ENCODE measurements around the gene CARD16. TPM values are rescaled to one million over a fixed set of nuclear protein-coding genes. Genes with fewer than 3 reads are reported as not detected.

The CARD16 gene
- total RNA-seq: 25.1 and 30.0 TPM in 2 replicates

DNA sequence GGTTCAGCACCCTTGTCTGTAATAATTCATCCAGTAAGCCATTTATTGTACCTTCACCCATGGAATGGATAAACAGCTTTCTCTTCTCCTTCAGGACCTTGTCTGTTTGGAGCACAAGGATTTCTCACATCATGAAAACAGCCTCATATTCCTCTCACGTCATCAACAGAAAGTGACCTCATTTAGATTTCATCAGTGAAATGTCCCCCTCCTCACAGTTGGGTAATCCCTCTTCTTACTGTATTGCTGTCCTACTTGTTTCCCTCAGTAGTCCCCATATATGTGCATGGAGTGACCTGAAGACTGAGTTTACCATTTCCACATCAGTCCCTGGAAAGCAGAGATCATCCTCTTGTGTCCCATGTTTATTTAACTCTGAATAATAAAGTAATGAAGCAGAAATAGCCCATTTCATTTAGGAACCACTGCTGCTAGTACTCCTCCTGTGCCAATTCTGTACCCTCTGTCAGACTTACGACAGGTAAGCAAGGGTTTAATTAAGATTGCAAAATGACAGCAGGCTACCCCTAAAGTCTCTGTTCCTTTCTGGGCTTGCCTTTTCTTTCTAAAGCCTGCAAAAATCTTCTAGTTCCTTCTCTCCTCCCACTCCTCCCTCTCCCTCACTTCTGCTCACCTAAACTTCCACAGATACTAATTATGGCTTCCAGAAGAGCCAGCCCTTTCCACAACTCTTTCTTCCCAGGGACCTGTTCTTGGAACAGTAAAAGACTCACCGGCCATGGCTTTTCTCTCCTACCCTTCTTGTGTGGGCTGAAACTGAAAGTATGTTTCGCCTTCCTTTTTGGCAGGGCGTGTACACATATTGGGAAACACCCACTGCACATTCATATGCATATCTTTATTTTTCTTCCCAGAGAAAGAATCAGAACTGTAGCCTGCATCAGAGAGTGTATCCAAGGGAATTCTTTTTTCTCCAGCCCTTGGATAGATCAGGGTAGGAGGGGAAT lies at the start of gene CARD16:
CARD16 (minus strand) TSS at position 779 of the 968 bp plus-strand sequence; CDS start at position 741, 38 bp downstream.

DNA sequence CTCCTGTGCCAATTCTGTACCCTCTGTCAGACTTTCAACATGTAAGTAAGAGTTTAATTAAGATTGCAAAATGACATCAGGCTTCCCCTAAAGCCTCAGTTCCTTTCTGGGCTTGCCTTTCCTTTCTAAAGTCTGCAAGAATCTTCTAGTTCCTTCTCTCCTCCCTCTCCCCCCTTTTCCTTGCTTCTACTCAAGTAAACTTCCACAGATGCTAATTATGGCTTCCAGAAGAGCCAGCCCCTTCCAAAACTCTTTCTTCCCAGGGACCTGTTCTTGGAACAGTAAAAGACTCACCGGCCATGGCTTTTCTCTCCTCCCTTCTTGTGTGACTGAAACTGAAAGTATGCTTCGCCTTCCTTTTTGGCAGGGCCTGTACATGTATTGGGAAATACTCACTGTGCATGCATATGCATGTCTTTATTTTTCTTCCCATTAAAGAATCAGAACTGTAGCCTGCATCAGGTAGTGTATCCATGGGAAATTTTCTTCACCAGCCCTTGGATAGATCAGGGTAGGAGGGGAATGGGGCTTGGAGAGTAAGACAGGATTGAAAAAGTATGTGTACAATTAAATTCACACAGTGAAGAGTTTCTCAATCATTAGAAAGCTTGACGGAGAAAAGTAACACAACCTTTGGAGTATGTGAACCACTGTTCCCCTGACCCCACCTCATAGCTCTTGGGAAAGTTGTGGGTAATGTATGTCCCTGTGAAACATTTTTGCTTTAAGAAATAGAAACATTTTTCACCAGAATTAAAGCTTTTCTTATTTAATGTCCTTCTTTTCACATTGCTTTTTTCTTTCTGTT lies 10.1 kb downstream of the CARD16 start, which contains the start of gene CASP1:
CASP1 (minus strand) TSS at position 332 of the 808 bp plus-strand sequence; CDS start at position 301, 31 bp downstream.

DNA sequence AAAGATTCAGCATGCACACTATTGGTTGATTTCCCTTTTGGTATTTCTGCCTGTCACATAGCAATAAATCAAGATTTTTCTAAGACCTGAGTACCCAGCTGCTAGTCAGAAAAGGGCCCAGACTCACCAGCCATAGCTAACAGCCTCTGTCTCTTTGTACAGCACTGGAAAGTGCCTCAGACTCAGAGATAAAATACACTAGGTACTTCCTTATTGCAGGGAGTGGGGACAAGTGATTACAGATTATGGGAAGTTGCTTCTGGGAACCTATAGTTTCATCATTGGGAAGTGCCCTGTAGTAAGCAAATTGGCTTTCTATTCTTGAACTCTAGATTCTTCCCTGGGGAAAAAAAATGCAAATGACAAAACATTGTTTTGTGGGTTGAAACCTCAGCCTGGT lies 22.1 kb downstream of the CARD16 start, which contains the start of gene CASP5:
CASP5 (minus strand) TSS at position 166 of the 400 bp plus-strand sequence; CDS start at position 134, 32 bp downstream.

Other genes with a start within 250 kb of the CARD16 start
- gene CASP12, start 146.9 kb downstream of the CARD16 start, total RNA-seq: 0.47 TPM in 1 of 2 replicates, not detected in the other
- gene CASP4, start 76.8 kb downstream of the CARD16 start, total RNA-seq: 94.9 and 107 TPM in 2 replicates
- gene CASP5, start 22.2 kb downstream of the CARD16 start, total RNA-seq: under 0.01 TPM in 1 of 2 replicates, not detected in the other
- gene CASP1, start 10.2 kb downstream of the CARD16 start, total RNA-seq: 65.1 and 74.3 TPM in 2 replicates
- not detected in 2 replicates for gene CARD18, start 94.4 kb upstream of the CARD16 start, total RNA-seq